GM21529 (cell line): ENCODE data around the gene OLA1.

Experiments used
- ATAC-seq: cut with Tn5 transposase; IDR thresholded peaks from one replicate; pipeline ENCODE4 v1.9.1; 2021; ENCODE audit not compliant: unreplicated experiment

The OLA1 gene

GRCh38 chr2:174038462-174038861, 209.9 kb downstream of the OLA1 start:
- ATAC-seq: peak; percentile 37

GRCh38 chr2:174036825-174037224, 211.5 kb downstream of the OLA1 start:
- no peak for ATAC-seq

GRCh38 chr2:174035981-174036742, 212.2 kb downstream of the OLA1 start:
- ATAC-seq: no peak

- no peak for ATAC-seq
Observed at GRCh38 chr2:174035117-174035635, 213.2 kb downstream of the OLA1 start.

GRCh38 chr2:174033163-174033550, 215.2 kb downstream of the OLA1 start:
- no peak for ATAC-seq

- no peak for ATAC-seq
Observed at GRCh38 chr2:174031226-174031625, 217.1 kb downstream of the OLA1 start.

GRCh38 chr2:174028935-174029334, 219.4 kb downstream of the OLA1 start:
- ATAC-seq: no peak

- ATAC-seq: no peak
Observed at GRCh38 chr2:174027956-174028355, 220.4 kb downstream of the OLA1 start.

- ATAC-seq: no peak
Observed at GRCh38 chr2:174026122-174026845, 222.0 kb downstream of the OLA1 start.

GRCh38 chr2:174025271-174026121, 222.8 kb downstream of the OLA1 start:
- no peak for ATAC-seq

- ATAC-seq: no peak
Observed at GRCh38 chr2:174024524-174025270, 223.6 kb downstream of the OLA1 start.

- ATAC-seq: no peak
Observed at GRCh38 chr2:174023591-174024523, 224.5 kb downstream of the OLA1 start.
